Liver (tissue), 3 donors: ENCODE results near the gene PES1.

Experiments used
- ATF3 ChIP-seq: IDR thresholded peaks from 2 replicates; pipeline ENCODE4 v1.6.1; 2016; ENCODE audit warnings: antibody characterized with exemption
- CTCF ChIP-seq: fragments of 150-350 bp; IDR thresholded peaks from 2 replicates; pipeline ENCODE4 v1.5.1; 2017; ENCODE audit warnings: improper control_type of control experiment, low read depth, low read length; ENCODE audit not compliant: missing input control
- EGR1 ChIP-seq, 2 donors: IDR thresholded peaks; 2 replicates each; pipeline ENCODE4 v1.6.1; 2016 to 2018; ENCODE audit warnings: antibody characterized with exemption in 2 of 2, low read depth in 2 of 2
- FOXA1 ChIP-seq: IDR thresholded peaks from 2 replicates; pipeline ENCODE4 v1.6.1; 2016; ENCODE audit warnings: antibody characterized with exemption
- GABPA ChIP-seq, 2 donors: IDR thresholded peaks in 1 of 2; conservative IDR thresholded peaks in 1 of 2; 2 replicates each; pipeline ENCODE4 v1.6.1; 2016; ENCODE audit warnings: antibody characterized with exemption in 2 of 2, mild to moderate bottlenecking in 1 of 2, moderate library complexity in 1 of 2
- HNF4G ChIP-seq: IDR thresholded peaks from 2 replicates; pipeline ENCODE4 v1.6.1; 2016; ENCODE audit warnings: antibody characterized with exemption
- JUND ChIP-seq, 2 donors: IDR thresholded peaks; 2 replicates each; pipeline ENCODE4 v1.6.1; 2016; ENCODE audit warnings: antibody characterized with exemption in 2 of 2
- MAX ChIP-seq: IDR thresholded peaks from 2 replicates; pipeline ENCODE4 v1.6.1; 2016; ENCODE audit warnings: antibody characterized with exemption
- NR2F2 ChIP-seq: IDR thresholded peaks from 2 replicates; pipeline ENCODE4 v1.6.1; 2016; ENCODE audit warnings: antibody characterized with exemption
- RAD21 ChIP-seq, 2 donors: IDR thresholded peaks; 2 replicates each; pipeline ENCODE4 v1.6.1; 2016; ENCODE audit warnings: antibody characterized with exemption in 2 of 2, mild to moderate bottlenecking in 2 of 2
- REST ChIP-seq: IDR thresholded peaks from 2 replicates; pipeline ENCODE4 v1.6.1; 2016; ENCODE audit warnings: antibody characterized with exemption, mild to moderate bottlenecking
- TAF1 ChIP-seq: conservative IDR thresholded peaks from 2 replicates; pipeline ENCODE4 v1.6.1; 2016; ENCODE audit warnings: antibody characterized with exemption, mild to moderate bottlenecking
- YY1 ChIP-seq: IDR thresholded peaks from 2 replicates; pipeline ENCODE4 v1.6.1; 2016; ENCODE audit warnings: antibody characterized with exemption, mild to moderate bottlenecking
- ZBTB33 ChIP-seq: IDR thresholded peaks from 2 replicates; pipeline ENCODE4 v1.6.1; 2016; ENCODE audit warnings: antibody characterized with exemption
- donor health status: healthy.
- donor health status: healthy.

GRCh38 chr22:30531651-30532608, 59.8 kb downstream of the PES1 start:
- TF ChIP-seq EGR1 (IDR thresholded peaks at IDR 0.05; ENCODE audit: low read depth in 2 of 2): no peak
- TF ChIP-seq CTCF: no peak
- no peak for TF ChIP-seq RAD21 (IDR thresholded peaks at IDR 0.05)
- no peak for TF ChIP-seq FOXA1
- no peak for TF ChIP-seq ATF3
- TF ChIP-seq TAF1: no peak
- no peak for TF ChIP-seq JUND (IDR thresholded peaks at IDR 0.05)
- no peak for TF ChIP-seq MAX
- TF ChIP-seq GABPA (IDR thresholded peaks at IDR 0.05 in 1 of 2, conservative IDR thresholded peaks at IDR 0.05 in 1 of 2): no peak
- no peak for TF ChIP-seq HNF4G
- TF ChIP-seq REST: no peak
- no peak for TF ChIP-seq NR2F2
- TF ChIP-seq YY1: no peak
- no peak for TF ChIP-seq ZBTB33
